HEK293T (cell line): ENCODE results near the gene CEP89.

Experiments
- CTCF ChIA-PET: fragments of 350-600 bp; formaldehyde crosslinking; extraction: SDS; loops from one replicate; lab custom pipeline; 2021; ENCODE audit warnings: antibody characterized with exemption, inconsistent platforms; lab: Yijun Ruan, JAX
- POLR2A ChIA-PET: fragments of 350-600 bp; formaldehyde crosslinking; extraction: SDS; loops from one replicate; lab custom pipeline; 2020; ENCODE audit warnings: antibody characterized with exemption, inconsistent platforms; lab: Yijun Ruan, JAX
- DNase-seq: peaks from one replicate; pipeline ENCODE4 v3.0.0; 2012; ENCODE audit warnings: mixed read lengths; ENCODE audit errors: extremely low spot score
- ARNT ChIP-seq: fragments of 450-650 bp; IDR thresholded peaks from 2 replicates; pipeline ENCODE4 v1.6.1; 2017; ENCODE audit warnings: mild to moderate bottlenecking
- BHLHE40 ChIP-seq: fragments of 450-650 bp; IDR thresholded peaks from 2 replicates; pipeline ENCODE4 v1.6.1; 2016; ENCODE audit warnings: mild to moderate bottlenecking, moderate library complexity, borderline replicate concordance
- CTBP1 ChIP-seq: fragments of 450-650 bp; IDR thresholded peaks from 2 replicates; pipeline ENCODE4 v1.6.1; 2016; ENCODE audit warnings: borderline replicate concordance
- ELF4 ChIP-seq: fragments of 450-650 bp; IDR thresholded peaks from 2 replicates; pipeline ENCODE4 v1.6.1; 2017; ENCODE audit warnings: antibody characterized with exemption
- FOXA1 ChIP-seq: fragments of 450-650 bp; IDR thresholded peaks from 2 replicates; pipeline ENCODE4 v1.6.1; 2016; ENCODE audit warnings: mild to moderate bottlenecking
- FOXK2 ChIP-seq: fragments of 450-650 bp; IDR thresholded peaks from 2 replicates; pipeline ENCODE4 v1.6.1; 2016; ENCODE audit warnings: mild to moderate bottlenecking
- FOXM1 ChIP-seq: fragments of 450-650 bp; IDR thresholded peaks from 2 replicates; pipeline ENCODE4 v1.6.1; 2017; ENCODE audit warnings: mild to moderate bottlenecking, borderline replicate concordance
- HDGF ChIP-seq: fragments of 450-650 bp; IDR thresholded peaks from 2 replicates; pipeline ENCODE4 v1.6.1; 2017; ENCODE audit warnings: antibody characterized with exemption, borderline replicate concordance
- L3MBTL2 ChIP-seq: fragments of 450-650 bp; conservative IDR thresholded peaks from 2 replicates; pipeline ENCODE4 v1.6.1; 2016; ENCODE audit warnings: mild to moderate bottlenecking
- LEF1 ChIP-seq: fragments of 450-650 bp; IDR thresholded peaks from 2 replicates; pipeline ENCODE4 v1.6.1; 2017; ENCODE audit warnings: mild to moderate bottlenecking, borderline replicate concordance
- NFRKB ChIP-seq: fragments of 450-650 bp; IDR thresholded peaks from 2 replicates; pipeline ENCODE4 v1.6.1; 2016; ENCODE audit warnings: mild to moderate bottlenecking, moderate library complexity
- SP1 ChIP-seq: fragments of 450-650 bp; IDR thresholded peaks from 2 replicates; pipeline ENCODE4 v1.6.1; 2017
- SUZ12 ChIP-seq: fragments of 450-650 bp; IDR thresholded peaks from 2 replicates; pipeline ENCODE4 v1.6.1; 2016; ENCODE audit warnings: mild to moderate bottlenecking
- TARDBP ChIP-seq: fragments of 450-650 bp; IDR thresholded peaks from 2 replicates; pipeline ENCODE4 v1.6.1; 2016
- ZNF384 ChIP-seq: fragments of 450-650 bp; IDR thresholded peaks from 2 replicates; pipeline ENCODE4 v1.6.1; 2016
- TF ChIP-seq, protein P1 (sequence below): fragments of 450-650 bp; IDR thresholded peaks from 2 replicates; pipeline ENCODE4 v1.6.1; 2016

CEP89 gene

GRCh38 chr19:32901504-32902161, 70.1 kb downstream of the CEP89 start:
- ChIA-PET CTCF (interaction anchor here (0.6 kb wide), 1 partner anchor 60 kb away, joined by 3 read pairs; no protein-coding TSS in a partner anchor), POLR2A (no interaction called here)
- no peak for TF ChIP-seq ZNF384
- no peak for DNase-seq

DNA sequence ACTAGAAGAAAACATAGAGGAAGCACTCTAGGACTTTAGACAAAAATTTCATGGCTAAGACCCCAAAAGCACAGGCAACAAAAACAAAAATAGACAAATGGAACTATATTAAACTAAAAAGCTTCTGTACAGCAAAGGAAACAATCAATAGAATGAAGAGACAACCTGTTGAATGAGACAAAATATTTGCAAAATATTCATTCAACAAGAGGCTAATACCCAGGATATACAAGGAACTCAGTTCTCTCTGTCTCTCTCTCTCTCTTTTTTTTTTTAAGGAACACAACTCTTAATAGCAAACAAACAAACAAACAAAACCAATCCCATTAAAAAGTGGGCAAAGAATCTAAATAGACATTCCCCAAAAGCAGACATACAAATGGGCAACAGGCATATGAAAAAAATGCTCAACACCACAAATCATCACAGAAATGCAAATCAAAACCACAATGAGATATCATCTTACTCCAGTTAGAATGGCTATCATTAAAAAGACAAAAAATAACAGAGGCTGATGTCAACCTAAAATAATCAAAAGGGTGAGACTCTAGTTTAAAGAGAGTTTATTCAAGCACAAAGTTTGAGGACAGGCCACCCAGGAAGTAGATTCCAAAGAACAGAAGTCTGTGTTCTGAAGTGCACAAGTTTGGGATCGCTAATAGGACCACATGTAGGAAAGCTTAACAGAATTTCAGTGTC, 75.1 kb downstream of the CEP89 start:
- ChIA-PET POLR2A (no interaction called here), CTCF (no interaction called here)
- TF ChIP-seq NFRKB: no peak
- TF ChIP-seq LEF1: no peak
- no peak for TF ChIP-seq SUZ12
- no peak for TF ChIP-seq ELF4
- no peak for TF ChIP-seq L3MBTL2
- no peak for TF ChIP-seq ARNT
- TF ChIP-seq BHLHE40: no peak
- no peak for TF ChIP-seq FOXA1
- TF ChIP-seq, protein P1, sequence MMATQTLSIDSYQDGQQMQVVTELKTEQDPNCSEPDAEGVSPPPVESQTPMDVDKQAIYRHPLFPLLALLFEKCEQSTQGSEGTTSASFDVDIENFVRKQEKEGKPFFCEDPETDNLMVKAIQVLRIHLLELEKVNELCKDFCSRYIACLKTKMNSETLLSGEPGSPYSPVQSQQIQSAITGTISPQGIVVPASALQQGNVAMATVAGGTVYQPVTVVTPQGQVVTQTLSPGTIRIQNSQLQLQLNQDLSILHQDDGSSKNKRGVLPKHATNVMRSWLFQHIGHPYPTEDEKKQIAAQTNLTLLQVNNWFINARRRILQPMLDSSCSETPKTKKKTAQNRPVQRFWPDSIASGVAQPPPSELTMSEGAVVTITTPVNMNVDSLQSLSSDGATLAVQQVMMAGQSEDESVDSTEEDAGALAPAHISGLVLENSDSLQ: no peak
- TF ChIP-seq CTBP1: no peak
- no peak for TF ChIP-seq TARDBP
- TF ChIP-seq SP1: no peak
- no peak for DNase-seq

- no peak for TF ChIP-seq TARDBP
- no peak for TF ChIP-seq BHLHE40
Observed at GRCh38 chr19:32895384-32895783, 76.4 kb downstream of the CEP89 start.

GRCh38 chr19:32891609-32892008, 80.1 kb downstream of the CEP89 start:
- TF ChIP-seq HDGF (no peak), ELF4 (no peak), SP1 (no peak), TARDBP (no peak), ARNT (no peak), L3MBTL2 (no peak), CTBP1 (no peak), FOXM1 (no peak), SUZ12 (no peak), ZNF384 (no peak), LEF1 (no peak), BHLHE40 (no peak), NFRKB (no peak), FOXA1 (no peak), FOXK2 (no peak)
- TF ChIP-seq, protein P1: no peak
- DNase-seq: no peak
- CTCF ChIA-PET: no interaction called here
- POLR2A ChIA-PET: no interaction called here

More at GRCh38 chr19:32895384-32895783, 76.4 kb downstream of the CEP89 start:
- POLR2A ChIA-PET: no interaction called here
- DNase-seq: no peak
- CTCF ChIA-PET: no interaction called here

DNA sequence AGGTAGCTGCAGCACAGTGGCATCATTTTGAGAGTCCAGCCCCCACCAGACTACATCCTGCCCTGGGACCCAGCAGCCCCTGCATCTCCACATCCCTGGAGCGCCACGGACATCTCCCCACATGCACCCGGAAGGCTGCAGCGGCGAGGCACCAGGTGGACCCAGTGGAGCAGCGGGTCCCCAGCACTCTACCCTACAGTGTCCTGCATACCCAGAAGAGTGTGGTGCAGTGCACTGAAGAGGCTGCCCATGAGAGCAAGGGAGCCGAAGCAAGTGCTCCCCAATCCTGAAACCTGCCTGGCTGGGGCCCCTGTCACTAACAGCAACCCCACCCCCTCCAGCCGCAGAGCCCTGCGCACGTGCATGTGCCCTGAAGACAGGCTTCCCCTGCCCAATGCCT, 80.9 kb downstream of the CEP89 start:
- no peak for TF ChIP-seq ARNT
- no peak for TF ChIP-seq L3MBTL2
- no peak for TF ChIP-seq FOXK2
- no peak for TF ChIP-seq BHLHE40
- no peak for TF ChIP-seq FOXM1
- TF ChIP-seq TARDBP: no peak
- no peak for TF ChIP-seq SUZ12
- TF ChIP-seq, protein P1: no peak
- TF ChIP-seq HDGF: no peak
- no peak for TF ChIP-seq FOXA1
- TF ChIP-seq NFRKB: no peak
- no peak for TF ChIP-seq ZNF384
- TF ChIP-seq SP1: no peak
- no peak for TF ChIP-seq ELF4
- no peak for TF ChIP-seq LEF1
- no peak for TF ChIP-seq CTBP1
- POLR2A ChIA-PET: no interaction called here
- CTCF ChIA-PET: no interaction called here
- no peak for DNase-seq

GRCh38 chr19:32890326-32890725, 81.4 kb downstream of the CEP89 start:
- DNase-seq: no peak
- POLR2A ChIA-PET: no interaction called here
- TF ChIP-seq BHLHE40: no peak
- TF ChIP-seq, protein P1: no peak
- TF ChIP-seq ELF4: no peak
- TF ChIP-seq LEF1: no peak
- TF ChIP-seq FOXA1: no peak
- TF ChIP-seq TARDBP: no peak
- TF ChIP-seq FOXK2: no peak
- TF ChIP-seq NFRKB: no peak
- no peak for TF ChIP-seq SUZ12
- CTCF ChIA-PET: no interaction called here
